ENCODE data around the gene LTBP1.

Gene LTBP1

GRCh38 chr2:32940316-32940997, 6.3 kb upstream of the LTBP1 start:
- no peak for TF ChIP-seq CTCF (IDR thresholded peaks at IDR 0.05; ENCODE audit: low read depth, low read length)
- in situ Hi-C loops (cut with HindIII; ENCODE audit: low sequenced_read_pairs): no loop called here
- no peak for DNase-seq (ENCODE audit: low read depth, low spot score)
- H3K4me3 ChIP-seq (ENCODE audit: low read depth, low read length): no peak overlapping the region

- H3K4me3 ChIP-seq (ENCODE audit: low read depth, low read length): no peak overlapping the region
- no peak for DNase-seq (ENCODE audit: low read depth, low spot score)
- in situ Hi-C loops (cut with HindIII; ENCODE audit: low sequenced_read_pairs): no loop called here
- no peak for TF ChIP-seq CTCF (IDR thresholded peaks at IDR 0.05; ENCODE audit: low read depth, low read length)
Measured at GRCh38 chr2:32941944-32942690, 4.6 kb upstream of the LTBP1 start.

GRCh38 chr2:32942793-32943485, 3.8 kb upstream of the LTBP1 start:
- no peak for TF ChIP-seq CTCF (IDR thresholded peaks at IDR 0.05; ENCODE audit: low read depth, low read length)
- no peak for DNase-seq (ENCODE audit: low read depth, low spot score)
- no peak overlapping the region for H3K4me3 ChIP-seq (ENCODE audit: low read depth, low read length)
- in situ Hi-C loops (cut with HindIII; ENCODE audit: low sequenced_read_pairs): no loop called here

- DNase-seq (ENCODE audit: low read depth, low spot score): no peak
Measured at GRCh38 chr2:32945286-32945685, 1.5 kb upstream of the LTBP1 start.

GRCh38 chr2:32947076-32947483, 327 bp downstream of the LTBP1 start:
- H3K4me3 ChIP-seq (ENCODE audit: low read depth, low read length): peak overlapping the region; percentile 70
- in situ Hi-C loops (cut with HindIII; ENCODE audit: low sequenced_read_pairs): no loop called here
- TF ChIP-seq CTCF (IDR thresholded peaks at IDR 0.05; ENCODE audit: low read depth, low read length): no peak
- no peak for DNase-seq (ENCODE audit: low read depth, low spot score)

More at GRCh38 chr2:32945286-32945685, 1.5 kb upstream of the LTBP1 start:
- no peak overlapping the region for H3K4me3 ChIP-seq (ENCODE audit: low read depth, low read length)
- TF ChIP-seq CTCF (IDR thresholded peaks at IDR 0.05; ENCODE audit: low read depth, low read length): no peak
- in situ Hi-C loops (cut with HindIII; ENCODE audit: low sequenced_read_pairs): no loop called here

- H3K4me3 ChIP-seq (ENCODE audit: low read depth, low read length): peak overlapping the region; percentile 70
- DNase-seq (ENCODE audit: low read depth, low spot score): peak; percentile 57
- TF ChIP-seq CTCF (IDR thresholded peaks at IDR 0.05; ENCODE audit: low read depth, low read length): no peak
- in situ Hi-C loops (cut with HindIII; ENCODE audit: low sequenced_read_pairs): no loop called here
Measured at GRCh38 chr2:32947484-32948143, 861 bp downstream of the LTBP1 start.

Measured in astrocyte of the spinal cord (primary cell).